Measurements from ENCODE around the gene RLN2.
"Not testable (repeated sequence)": the region's sequence is repeated elsewhere in the genome, so short reads cannot be mapped to it uniquely, and the experiment has no call there.

The RLN2 gene, protein sequence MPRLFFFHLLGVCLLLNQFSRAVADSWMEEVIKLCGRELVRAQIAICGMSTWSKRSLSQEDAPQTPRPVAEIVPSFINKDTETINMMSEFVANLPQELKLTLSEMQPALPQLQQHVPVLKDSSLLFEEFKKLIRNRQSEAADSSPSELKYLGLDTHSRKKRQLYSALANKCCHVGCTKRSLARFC

DNA sequence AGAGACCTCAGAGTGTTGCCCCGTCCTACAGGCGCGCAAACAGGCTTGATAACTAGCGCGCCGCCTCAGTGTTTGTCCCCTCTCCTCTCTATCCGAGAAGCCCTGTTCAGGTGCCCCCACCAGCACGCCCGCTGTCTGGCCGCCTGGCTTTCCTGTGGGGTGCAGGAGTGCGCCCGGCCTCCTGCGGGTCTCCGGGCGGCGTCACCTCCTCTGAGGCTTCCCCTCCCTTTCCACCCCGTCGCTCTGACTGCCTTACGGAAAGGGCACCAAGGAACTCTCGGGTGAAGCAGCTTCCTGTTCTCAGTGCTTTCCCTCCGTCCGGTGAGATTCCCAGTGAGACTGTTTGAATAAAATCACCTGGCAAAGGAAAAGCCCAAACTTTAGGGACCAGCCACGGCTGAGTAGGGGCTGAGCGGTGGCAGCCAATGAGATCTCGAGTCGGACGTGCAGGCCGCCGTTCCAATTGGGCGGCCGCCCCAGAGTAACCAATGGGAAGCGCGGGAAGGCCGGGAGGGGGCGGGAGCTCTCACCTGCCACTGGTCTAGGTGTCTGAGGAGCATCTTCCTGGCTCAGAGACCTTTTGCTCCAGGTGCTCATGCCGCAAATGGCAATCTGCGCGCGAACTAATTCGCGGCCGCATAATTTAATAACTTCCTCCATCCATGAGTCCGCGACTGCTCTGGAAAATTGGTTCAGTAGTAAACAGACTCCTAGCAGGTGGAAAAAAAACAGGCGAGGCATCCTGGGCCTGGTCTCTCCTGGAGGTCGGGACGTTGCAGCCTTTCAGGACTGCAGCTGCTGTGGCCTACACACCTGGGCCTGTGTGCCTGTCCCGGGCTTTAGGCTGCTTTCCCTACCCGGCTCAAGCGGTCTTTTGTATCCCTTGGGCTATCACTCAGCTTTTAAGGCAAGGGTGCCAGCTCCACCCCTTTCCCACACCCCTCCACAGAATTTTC lies at the start of gene RLN2:
Gene RLN2, minus strand, starts transcription at position 877 of the 956 bp plus-strand sequence. Its CDS starts 136 bp downstream, at position 741.
- peak in 1 of 2 donors; percentile 24 for DNase-seq

DNA sequence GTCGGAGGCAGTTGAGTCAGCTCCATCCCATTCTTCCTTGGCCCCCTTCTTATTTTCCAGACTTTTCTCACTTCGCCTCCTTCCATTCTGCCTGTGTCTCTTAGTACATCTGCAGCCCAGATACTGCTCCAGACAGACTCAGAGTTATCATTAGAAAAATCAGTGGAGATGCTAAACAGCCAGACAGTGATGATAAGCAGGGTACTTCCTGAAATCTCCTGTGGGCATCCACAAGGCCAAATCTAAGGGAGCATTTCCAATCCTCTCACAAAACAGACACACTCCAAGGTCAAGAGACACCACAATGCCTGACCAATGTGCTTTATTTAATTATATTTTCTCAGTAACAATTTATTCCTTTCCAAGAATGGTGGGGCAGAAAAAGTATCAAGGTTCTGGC lies 49.7 kb upstream of the RLN2 start:
- DNase-seq = no peak

DNA sequence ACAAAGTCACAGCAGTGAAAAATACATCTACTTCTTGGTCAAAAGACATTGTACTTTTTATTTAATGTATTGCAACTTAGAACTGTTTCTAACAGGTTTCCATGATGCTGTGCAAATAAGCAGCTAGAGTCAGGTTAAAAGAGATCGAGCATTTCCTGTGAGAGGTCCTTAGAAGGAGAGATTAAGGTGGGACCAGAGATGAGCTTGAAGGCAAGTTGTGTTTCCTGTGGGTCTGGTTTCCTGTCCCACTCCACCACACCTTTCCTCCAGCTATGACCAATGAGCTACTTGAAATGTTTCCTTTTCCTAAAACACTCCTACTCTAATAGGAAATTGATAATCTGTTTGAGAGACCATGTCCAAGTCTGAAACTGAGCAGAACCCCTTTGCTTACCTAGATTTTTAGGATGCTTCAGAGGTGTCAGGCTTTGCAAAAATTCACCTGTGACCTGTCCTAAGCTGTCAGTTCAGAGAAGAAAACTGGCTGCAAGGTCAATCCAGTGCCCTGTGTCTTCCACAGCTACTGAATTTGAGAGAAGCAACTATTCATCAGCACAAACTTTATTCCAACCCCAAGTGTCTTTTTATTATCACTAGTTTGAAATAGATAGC lies 48.2 kb upstream of the RLN2 start:
- DNase-seq = peak in 1 of 2 donors; percentile 56

DNA sequence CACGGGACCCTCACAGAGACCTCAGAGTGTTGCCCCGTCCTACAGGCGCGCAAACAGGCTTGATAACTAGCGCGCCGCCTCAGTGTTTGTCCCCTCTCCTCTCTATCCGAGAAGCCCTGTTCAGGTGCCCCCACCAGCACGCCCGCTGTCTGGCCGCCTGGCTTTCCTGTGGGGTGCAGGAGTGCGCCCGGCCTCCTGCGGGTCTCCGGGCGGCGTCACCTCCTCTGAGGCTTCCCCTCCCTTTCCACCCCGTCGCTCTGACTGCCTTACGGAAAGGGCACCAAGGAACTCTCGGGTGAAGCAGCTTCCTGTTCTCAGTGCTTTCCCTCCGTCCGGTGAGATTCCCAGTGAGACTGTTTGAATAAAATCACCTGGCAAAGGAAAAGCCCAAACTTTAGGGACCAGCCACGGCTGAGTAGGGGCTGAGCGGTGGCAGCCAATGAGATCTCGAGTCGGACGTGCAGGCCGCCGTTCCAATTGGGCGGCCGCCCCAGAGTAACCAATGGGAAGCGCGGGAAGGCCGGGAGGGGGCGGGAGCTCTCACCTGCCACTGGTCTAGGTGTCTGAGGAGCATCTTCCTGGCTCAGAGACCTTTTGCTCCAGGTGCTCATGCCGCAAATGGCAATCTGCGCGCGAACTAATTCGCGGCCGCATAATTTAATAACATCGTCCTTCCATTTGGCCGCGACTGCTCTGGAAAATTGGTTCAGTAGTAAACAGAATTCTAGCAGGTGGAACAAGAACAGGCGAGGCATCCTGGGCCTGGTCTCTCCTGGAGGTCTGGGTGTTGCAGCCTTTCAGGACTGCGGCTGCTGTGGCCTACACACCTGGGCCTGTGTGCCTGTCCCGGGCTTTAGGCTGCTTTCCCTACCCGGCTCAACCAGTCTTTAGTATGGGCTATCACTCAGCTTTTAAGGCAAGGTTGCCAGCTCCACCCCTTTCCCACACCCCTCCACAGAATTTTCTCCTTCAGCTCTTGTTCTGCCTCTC lies 34.8 kb upstream of the RLN2 start, which contains the start of gene RLN1:
Gene RLN1, minus strand, starts transcription at position 885 of the 990 bp plus-strand sequence. Its CDS starts 130 bp downstream, at position 755.
- DNase-seq = peak in 1 of 2 donors; percentile 39

DNA sequence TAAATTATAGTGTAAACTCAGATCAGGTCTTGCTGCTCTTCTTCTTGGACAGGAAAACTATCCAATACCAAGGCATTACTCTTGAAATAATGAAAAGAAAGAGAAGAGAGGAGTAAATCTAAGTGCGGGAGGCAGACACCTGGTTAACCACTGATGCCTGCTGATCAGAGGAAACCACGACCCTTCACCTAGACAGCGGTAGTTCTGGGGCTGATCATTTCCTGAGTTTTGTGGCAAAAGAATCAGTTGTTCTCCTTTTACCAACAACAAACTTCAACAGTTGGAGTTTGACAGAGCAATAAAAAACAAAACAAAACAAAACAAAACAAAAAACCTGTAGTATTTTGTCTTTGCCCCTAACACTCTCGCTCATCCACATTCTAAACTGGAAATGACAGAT lies 32.2 kb upstream of the RLN2 start:
- DNase-seq = peak; percentile 47 to 64

DNA sequence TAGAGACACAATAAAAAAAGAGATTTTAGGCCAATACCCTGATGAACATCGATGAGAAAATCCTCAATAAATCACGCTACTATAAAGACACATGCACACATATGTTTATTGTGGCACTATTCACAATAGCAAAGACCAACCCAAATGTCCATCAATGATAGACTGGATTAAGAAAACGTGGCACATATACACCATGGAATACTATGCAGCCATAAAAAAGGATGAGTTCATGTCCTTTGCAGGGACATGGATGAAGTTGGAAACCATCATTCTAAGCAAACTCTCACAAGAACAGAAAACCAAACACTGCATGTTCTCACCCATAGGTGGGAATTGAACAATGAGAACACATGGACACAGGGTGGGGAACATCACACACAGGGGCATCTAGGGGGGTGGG lies 26.8 kb upstream of the RLN2 start:
- not testable (repeated sequence) for DNase-seq

DNA sequence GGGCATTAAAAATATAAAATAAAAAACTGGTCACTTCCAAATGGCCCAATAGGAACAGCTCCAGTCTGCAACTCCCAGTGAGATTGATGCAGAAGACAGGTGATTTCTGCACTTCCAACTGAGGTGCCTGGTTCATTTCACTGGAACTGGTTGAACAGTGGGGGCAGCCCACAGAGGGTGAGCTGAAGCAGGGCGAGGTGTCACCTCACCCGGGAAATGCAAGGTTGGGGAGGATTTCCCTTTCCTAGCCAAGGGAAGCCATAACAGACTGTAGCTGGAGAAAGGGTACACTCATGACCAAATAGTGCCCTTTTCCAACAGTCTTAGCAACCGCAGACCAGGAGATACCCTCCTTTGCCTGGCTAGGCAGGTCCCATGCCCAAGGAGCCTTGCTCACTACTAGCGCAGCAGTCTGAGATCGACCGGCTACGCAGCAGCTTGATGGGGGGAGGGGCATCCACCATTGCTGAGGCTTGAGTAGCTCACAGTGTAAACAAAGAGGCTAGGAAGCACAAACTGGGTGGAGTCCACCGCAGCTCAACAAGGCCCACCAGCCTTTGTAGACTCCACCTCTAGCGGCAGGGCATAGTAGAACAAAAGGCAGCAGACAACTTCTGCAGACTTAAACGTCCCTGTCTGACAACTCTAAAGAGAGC lies 22.5 kb upstream of the RLN2 start:
- DNase-seq = peak; percentile 63 to 70

DNA sequence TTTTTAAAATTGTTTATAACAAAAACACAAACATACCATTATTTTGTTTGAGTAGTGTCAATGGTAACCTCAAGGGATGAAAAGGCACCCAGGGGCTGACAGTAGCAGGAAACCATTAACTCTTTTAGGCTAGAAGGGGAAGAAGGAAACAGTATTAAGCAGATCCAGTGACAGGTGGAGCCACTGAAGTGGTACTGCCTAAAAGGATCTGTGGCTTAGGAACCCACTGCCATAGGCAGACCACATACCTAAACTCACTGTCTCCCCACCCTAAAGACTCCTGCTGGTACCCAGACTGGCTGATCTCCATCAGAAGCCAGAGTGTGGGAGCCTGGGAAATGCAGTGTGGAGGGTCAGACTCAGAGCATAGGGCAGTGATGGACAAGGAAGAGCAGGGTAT lies 21.7 kb upstream of the RLN2 start:
- no peak for DNase-seq

DNA sequence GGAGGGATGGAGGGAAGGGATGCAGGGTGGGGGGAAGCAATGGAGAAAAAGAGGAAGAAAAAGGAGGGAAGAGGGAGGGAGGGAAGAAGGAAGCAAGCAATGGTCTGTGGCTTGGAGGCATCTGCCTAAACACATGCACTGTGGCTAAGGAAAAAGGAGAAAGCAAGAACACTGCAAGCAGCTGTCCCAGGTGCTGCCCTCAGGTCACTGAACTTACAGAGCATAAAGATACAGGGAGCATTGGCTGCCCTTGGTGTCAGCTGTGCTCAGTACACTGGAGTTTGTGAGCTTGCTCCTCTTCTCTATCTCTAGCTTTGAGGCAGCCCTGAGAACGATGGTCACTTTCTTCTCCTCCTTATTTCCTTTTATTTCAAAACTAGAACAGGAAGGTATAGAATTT lies 17.1 kb upstream of the RLN2 start:
- not testable (repeated sequence) for DNase-seq

DNA sequence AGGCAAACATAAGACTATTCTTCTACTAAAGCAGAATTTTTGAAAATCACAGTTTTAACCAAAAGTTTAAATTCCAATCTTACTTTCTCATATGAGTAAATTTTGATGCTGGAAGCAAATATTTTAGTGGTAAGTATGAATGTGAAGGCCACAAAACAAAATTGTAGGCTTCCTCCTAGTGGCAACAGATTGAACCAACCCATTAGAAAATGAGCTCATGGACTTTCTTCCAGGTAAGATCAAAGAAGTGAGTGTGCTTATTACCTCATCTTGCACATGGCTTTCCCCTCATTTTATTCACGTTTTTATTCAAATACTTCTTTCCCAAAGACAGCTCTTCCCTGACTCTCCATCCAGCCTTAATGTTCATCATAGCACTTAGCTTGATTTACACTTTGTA lies 16.5 kb upstream of the RLN2 start:
- no peak for DNase-seq

DNA sequence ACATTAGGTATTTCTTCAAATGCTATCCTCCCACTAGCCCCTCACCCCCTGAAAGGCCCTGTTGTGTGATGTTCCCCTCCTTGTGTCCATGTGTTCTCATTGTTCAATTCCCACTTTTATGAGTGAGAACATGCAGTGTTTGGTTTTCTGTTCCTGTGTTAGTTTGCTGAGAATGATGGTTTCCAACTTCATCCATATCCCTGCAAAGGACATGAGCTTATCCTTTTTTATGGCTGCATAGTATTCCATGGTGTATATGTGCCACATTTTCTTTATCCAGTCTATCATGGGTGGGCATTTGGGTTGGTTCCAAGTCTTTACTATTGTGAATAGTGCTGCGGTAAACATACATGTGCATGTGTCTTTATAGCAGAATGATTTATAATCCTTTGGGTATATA lies 11.9 kb upstream of the RLN2 start:
- DNase-seq = not testable (repeated sequence)

DNA sequence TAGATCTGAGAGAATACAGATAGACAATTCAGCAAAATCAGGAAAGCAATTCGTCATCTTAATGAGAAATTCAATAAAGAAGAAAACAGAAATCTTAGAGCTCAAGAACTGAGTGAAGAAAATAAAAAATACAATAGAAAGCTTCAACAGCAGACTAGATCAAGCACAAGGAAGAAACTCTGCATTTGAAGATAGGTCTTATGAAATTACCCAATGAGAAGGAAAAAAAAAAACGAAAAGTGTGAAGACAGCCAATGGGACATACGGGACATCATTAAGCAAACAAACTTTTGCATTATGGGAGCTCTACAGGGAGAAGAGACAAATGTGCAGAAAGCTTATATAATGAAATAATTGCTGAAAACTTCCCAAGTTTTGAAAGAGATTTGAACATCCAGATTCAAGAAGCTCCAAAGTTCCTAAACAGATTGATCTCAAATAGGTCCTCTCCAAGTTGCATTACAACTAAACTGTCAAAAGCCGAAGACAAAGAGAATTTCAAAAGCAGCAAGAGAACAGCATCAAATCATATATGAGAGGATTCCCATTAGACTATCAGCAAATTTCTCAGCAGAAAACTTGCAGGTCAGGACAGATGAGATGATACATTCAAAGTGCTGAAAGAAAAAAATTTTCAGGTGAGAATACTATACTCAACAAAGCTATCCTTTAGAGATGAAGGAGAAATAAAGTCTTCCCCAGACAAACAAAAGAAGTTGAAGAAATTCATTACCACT lies 10.8 kb upstream of the RLN2 start:
- DNase-seq = no peak

DNA sequence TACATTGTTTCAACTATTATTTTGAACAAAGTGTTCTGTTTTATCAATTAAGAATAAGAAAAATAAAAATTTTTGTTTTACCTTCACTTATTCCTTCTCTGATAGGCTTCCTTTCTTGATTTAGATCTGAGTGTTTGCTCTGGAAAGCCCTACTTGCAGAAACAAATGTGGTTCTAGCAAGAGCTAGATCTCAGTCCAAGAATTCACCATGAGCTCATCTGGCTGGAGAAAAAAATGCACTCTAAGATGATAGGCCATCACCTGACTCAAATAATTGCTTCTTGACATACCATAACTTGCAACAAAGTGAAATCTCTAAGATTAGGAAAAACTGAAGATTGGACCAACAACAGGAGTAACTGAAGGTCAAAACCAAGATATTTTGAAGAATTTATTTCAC lies 6.3 kb upstream of the RLN2 start:
- no peak for DNase-seq

DNA sequence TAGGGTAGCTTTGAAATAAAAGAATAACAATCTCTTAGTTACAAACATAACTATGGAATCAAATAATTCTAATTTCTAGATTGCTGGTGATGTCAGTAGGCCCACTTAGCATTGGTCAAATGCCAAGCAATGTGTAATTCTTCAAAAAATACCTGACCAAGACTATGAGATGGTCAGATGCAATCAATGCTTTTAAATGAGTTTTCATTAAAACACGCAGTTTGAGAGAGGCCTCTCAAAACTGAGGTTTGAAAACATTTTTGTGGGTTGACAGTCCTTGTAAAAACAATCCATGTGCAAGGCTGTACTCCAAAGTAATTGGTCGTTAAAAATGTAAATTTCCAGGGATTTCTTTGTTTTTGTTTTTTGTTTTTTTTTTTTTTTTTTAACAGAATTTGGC lies 1.2 kb upstream of the RLN2 start:
- DNase-seq = no peak

DNA sequence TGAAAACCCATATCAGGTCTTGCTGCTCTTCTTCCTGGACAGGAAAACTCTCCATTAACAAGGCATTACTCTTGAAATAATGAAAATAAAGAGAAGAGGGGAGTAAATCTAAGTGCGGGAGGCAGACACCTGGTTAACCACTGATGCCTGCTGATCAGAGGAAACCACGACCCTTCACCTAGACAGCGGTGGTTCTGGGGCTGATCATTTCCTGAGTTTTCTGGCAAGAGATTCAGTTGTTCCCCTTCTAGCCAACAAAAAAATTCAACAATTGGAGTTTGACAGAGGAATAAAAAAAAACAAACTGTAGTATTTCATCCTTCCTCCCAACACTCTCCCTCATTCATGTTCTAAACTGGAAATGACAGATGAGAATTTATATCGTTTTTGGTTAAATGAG lies 3.0 kb downstream of the RLN2 start:
- DNase-seq = peak in 1 of 2 donors; percentile 16

DNA sequence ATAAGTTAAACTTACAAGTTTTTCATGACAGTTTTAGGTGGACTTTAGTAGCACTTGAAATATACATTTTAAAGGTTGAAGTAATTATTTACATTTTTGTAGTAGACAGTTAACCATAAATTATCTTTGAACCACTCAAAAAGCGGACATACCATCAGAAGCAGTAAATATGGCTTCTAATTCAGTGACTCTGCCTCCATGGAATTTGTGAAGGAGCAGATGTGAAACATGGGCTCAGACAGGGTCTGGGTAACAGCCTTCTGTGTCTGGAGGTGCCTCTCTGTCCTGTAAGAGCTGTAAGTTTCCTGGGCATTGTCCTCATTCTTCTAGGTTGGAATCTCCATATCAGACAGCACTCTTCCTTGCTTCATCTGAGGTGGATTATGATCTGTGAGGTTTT lies 12.4 kb downstream of the RLN2 start:
- no peak for DNase-seq

DNA sequence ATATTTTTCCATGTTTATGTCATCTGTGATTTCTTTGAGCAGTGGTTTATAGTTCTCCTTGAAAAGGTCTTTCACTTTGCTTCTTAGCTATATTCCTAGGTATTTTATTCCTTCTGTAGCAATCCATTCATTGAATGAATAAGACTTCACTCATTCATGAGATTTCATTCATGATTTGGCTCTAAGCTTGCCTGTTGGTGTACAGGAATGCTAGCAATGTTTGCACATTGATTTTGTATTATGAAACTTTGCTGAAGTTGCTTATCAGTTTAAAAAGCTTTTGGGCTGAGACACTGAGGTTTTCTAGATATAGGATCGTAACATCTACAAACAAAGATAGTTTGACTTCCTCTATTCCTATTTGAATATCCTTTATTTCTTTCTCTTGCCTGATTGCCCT lies 15.9 kb downstream of the RLN2 start:
- no peak for DNase-seq

DNA sequence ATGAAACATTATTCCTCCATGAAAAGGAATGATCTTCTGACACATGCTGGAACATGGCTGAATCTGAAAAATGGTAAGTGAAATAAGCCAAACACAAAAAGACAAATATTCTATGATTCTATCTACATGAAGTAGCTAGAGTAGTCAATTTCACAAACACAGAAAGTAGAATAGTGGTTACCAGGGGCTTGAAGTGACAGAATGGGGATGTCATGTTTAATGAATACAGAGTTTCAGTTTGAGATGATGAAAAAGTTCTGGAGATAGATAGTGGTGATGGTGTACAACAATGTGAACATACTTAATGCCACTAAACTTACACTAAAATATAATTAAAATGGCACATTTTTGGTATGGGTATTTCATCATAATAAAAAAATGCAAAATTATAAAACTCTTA lies 18.3 kb downstream of the RLN2 start:
- no peak for DNase-seq

DNA sequence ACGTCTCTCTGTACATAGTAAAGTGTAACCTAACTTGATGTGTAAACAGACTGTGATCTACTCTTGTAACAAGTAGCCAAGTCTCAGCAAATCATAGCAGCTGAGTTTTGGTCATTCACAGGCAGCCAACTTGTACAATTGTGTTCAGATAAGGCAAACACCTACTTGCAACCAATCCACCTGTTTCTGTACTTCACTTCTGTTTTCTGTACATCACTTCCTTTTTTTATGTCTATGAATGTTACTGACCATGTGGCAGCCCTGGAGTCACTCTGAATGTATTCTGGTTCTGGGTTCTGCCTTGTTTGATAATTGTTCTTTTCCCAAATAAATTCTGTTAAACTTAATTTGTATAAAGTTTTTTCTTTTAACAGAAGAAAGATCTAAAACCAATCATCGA lies 26.0 kb downstream of the RLN2 start:
- DNase-seq = no peak

DNA sequence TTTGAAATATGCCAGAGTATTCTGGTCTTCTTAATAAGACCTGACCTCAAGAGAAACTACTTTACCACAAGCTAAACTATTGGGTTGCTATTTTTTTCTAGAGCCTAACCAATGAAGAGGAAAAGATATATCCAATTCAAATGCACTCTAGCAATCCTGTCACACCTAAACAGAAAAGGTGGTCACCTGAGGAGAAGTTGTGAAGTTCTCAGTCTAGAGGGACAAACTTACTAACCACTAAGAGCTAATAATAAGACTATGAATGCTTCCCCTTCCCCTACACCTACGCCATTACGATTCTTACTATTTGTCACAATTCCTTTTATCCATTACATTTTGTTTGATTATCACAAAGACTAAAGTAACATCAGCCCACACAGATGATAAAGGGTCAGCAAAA lies 29.7 kb downstream of the RLN2 start:
- no peak for DNase-seq

DNA sequence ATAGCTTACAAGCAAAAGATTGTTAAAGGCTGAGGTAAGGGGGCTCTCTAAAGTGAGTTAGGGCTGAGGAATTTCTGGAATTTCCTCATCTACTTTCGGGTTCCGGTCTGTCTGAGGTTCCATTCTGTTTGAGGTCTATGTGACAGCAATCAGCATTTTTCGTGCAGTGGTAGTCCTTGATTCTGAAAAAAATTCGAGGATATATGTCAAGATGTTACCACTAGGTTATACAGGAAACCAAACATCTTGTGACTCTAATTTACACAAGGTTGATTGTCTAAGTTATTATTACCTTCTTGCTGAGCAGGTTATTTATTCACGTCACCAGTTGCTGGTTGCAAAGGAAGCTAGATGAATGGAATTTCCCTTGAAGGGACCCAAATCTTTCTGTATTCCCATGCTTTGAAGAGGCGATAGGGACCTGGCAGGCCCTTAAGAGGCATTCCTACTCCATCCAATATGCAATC lies 35.2 kb downstream of the RLN2 start:
- no peak for DNase-seq
